Ectodermal cell (in vitro differentiated cells): ENCODE results near the gene VCPKMT. TPM values are rescaled to one million over a fixed set of nuclear protein-coding genes. Genes with fewer than 3 reads are reported as not detected.

Source experiments
- H3K27ac ChIP-seq: 2 replicates; pipeline ENCODE4 v1.7.0; 2013; ENCODE audit warnings: mild to moderate bottlenecking, low read depth, low read length; ENCODE audit not compliant: insufficient read depth, poor library complexity, severe bottlenecking
- H3K27me3 ChIP-seq: 2 replicates; pipeline ENCODE4 v1.7.0; 2013; ENCODE audit warnings: mild to moderate bottlenecking, low read length; ENCODE audit not compliant: insufficient read depth, control insufficient read depth, poor library complexity, severe bottlenecking
- H3K36me3 ChIP-seq: one replicate; pipeline ENCODE4 v1.7.0; 2013; ENCODE audit warnings: low read length; ENCODE audit not compliant: control insufficient read depth, insufficient read depth
- H3K4me1 ChIP-seq: one replicate; pipeline ENCODE4 v1.7.0; 2013; ENCODE audit warnings: low read length; ENCODE audit not compliant: control insufficient read depth, insufficient read depth
- H3K4me3 ChIP-seq: 2 replicates; pipeline ENCODE4 v1.7.0; 2013; ENCODE audit warnings: low read depth, low read length, control low read depth; ENCODE audit not compliant: insufficient read depth
- H3K9me3 ChIP-seq: 2 replicates; pipeline ENCODE4 v1.7.0; 2013; ENCODE audit warnings: mild to moderate bottlenecking, low read length, moderate library complexity; ENCODE audit not compliant: control insufficient read depth
- whole genome bisulfite sequencing, 2 experiments: methylation state at CpG; one replicate each; pipeline ENCODE4 v1.1.7; 2013; ENCODE audit warnings: missing lambda C conversion rate in 2 of 2; 5-methylcytosine and 5-hydroxymethylcytosine counted together
- polyA plus RNA-seq, 4 experiments: library from polyadenylated mRNA; stranded (reverse); fragments of 50-300 nt; gene quantifications; one replicate each; pipeline ENCODE4 v1.2.3, GENCODE V29; 2013

Gene VCPKMT
- 13.5 TPM for polyA plus RNA-seq (2013, experiment 1 of 4)
- polyA plus RNA-seq (2013, experiment 2 of 4) = 17.0 TPM
- 14.8 TPM for polyA plus RNA-seq (2013, experiment 3 of 4)
- polyA plus RNA-seq (2013, experiment 4 of 4) = 14.1 TPM

DNA sequence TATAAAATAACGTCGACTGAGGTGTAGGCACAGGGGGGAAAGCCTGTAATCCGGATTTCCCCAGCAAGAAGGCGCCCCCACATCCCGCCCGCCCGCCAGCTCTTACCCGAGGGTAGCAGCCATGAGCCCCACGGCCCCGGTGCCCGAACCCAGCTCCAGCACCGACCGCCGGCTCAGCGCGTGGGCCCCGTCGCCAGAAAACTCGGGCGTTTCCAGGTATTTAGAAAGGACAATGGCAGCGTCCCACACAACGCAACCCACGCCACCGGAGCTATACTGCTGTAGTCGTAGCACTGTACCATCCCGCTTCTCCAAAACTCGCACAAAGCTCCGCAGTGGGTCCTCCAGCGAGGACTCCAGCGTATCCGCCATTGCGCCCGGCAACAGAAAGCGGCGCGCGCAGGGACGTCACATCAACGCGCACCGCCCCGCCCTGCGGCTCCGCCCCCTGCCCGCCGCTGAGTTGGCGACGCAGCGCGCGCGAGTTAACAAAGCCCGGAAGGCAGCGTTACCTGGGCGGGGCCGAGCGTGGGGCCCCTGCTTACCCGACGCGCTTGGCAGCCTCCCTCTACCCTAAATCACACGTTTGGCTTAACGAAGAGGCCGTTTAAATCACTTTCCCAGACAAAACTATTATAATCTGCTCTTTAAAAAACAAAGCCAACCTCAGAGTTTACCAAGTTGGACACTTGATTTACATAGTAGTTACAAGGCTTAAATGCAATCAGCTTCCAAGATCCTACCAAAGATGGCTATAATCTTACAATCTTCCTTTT is at the start of gene VCPKMT:
Gene VCPKMT, minus strand, starts transcription at position 392 of the 776 bp plus-strand sequence. Its CDS starts 20 bp downstream, at position 372.
- Histone ChIP-seq H3K9me3 (no peaks in the 10 kb centered on the region), H3K4me3 (peak within 1 kb of the TSS; percentile 94), H3K36me3 (peaks cover 25% of the 10 kb centered on the region), H3K27ac (peak within 1 kb of the TSS; percentile 87), H3K4me1 (no peaks in the 10 kb centered on the region), H3K27me3 (no peaks in the 10 kb centered on the region)
- WGBS, 2 experiments = 0% methylated on average over 63 of the region's 63 CpGs

DNA sequence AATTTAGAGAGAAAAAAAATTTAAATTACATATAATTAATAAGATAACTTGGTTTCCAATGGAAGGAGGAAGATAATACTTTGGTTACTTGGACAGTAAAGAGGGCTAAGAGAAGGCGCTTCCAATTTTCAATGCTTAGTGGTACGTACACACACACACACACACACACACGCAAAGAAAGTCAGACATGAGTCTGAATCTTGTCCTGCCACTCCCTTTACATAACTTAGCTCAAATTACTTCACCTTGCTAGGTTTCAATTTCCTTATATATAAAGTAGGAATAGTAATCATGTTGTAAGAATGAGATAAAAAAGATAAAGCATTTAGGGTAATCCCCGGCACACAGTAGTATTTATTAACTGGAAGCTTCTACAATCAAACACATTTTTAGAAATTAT is 39.7 kb upstream of the VCPKMT start:
- H3K4me3 ChIP-seq = no peak overlapping the region
- no peaks in the 10 kb centered on the region for H3K9me3 ChIP-seq
- 80 to 93% methylated on average over 3 of the region's 4 CpGs for WGBS, 2 experiments
- peaks cover 7% of the 10 kb centered on the region for H3K36me3 ChIP-seq
- no peaks in the 10 kb centered on the region for H3K4me1 ChIP-seq
- H3K27me3 ChIP-seq = no peaks in the 10 kb centered on the region
- H3K27ac ChIP-seq = no peak overlapping the region

DNA sequence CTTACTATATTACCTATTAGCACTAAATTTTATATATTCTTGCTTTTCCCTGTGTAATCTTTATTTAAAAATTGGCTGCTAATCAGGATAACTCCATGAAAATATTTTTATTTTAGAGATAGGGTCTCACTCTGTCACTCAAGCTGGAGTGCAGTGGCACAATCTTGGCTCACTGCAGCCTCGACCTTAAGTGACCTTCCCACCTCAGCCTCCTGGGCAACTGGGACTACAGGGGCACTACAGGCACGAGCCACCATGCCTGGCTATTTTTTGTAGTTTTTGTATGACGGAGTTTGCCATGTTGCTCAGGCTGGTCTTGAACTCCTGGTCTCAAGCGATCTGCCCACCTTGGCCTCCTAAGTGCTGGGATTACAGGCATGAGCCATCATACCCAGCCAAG is 32.4 kb upstream of the VCPKMT start:
- H3K36me3 ChIP-seq = peaks cover 5% of the 10 kb centered on the region
- no peaks in the 10 kb centered on the region for H3K9me3 ChIP-seq
- no peaks in the 10 kb centered on the region for H3K27me3 ChIP-seq
- 88 to 92% methylated on average over 4 of the region's 4 CpGs for WGBS, 2 experiments
- no peaks in the 10 kb centered on the region for H3K4me1 ChIP-seq
- H3K4me3 ChIP-seq = no peak overlapping the region
- H3K27ac ChIP-seq = no peak overlapping the region

- no peak overlapping the region for H3K4me3 ChIP-seq
- H3K27me3 ChIP-seq = no peaks in the 10 kb centered on the region
- WGBS, 2 experiments = 47 to 61% methylated on average over 3 of the region's 3 CpGs
- no peak overlapping the region for H3K27ac ChIP-seq
- no peaks in the 10 kb centered on the region for H3K4me1 ChIP-seq
- no peaks in the 10 kb centered on the region for H3K9me3 ChIP-seq
- no peaks in the 10 kb centered on the region for H3K36me3 ChIP-seq
These were observed 22.8 kb upstream of the VCPKMT start for GRCh38 chr14:50139192-50139591.

DNA sequence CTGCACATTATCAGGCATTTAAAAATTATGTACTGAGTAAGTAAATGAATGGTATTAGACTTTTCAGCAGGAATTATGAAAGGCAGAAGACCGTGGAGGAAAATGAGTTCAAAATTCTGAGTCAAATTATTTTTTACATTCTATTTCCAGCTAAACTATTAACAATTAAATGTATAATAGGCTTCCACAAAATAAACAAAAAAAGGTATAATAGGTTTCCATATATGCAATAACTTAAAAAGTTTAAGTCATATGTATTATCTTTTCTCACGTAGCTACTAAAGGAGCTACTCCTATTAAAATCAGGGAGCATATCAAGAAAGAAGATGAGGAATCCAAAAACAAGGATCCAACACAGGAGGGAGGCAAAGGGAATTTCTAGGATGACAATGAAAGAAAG is 11.4 kb upstream of the VCPKMT start:
- H3K4me3 ChIP-seq = no peak overlapping the region
- H3K27ac ChIP-seq = no peak overlapping the region
- no peaks in the 10 kb centered on the region for H3K27me3 ChIP-seq
- WGBS, 2 experiments = 89% methylated on average over 1 of the region's 2 CpGs; no CpG with 5 or more reads in 1 of the 2 experiments
- H3K36me3 ChIP-seq = no peaks in the 10 kb centered on the region
- no peaks in the 10 kb centered on the region for H3K9me3 ChIP-seq
- H3K4me1 ChIP-seq = no peaks in the 10 kb centered on the region

- H3K27me3 ChIP-seq = no peaks in the 10 kb centered on the region
- no peaks in the 10 kb centered on the region for H3K36me3 ChIP-seq
- H3K9me3 ChIP-seq = no peaks in the 10 kb centered on the region
- H3K4me3 ChIP-seq = no peak overlapping the region
- no peaks in the 10 kb centered on the region for H3K4me1 ChIP-seq
- H3K27ac ChIP-seq = no peak overlapping the region
- WGBS, 2 experiments = 76 to 81% methylated on average over 3 of the region's 3 CpGs
These were observed 6.7 kb upstream of the VCPKMT start for GRCh38 chr14:50123062-50123461.

GRCh38 chr14:50122291-50122690 is 5.9 kb upstream of the VCPKMT start:
- no peaks in the 10 kb centered on the region for H3K4me1 ChIP-seq
- H3K9me3 ChIP-seq = no peaks in the 10 kb centered on the region
- H3K27me3 ChIP-seq = no peaks in the 10 kb centered on the region
- H3K27ac ChIP-seq = peak overlapping the region; percentile 2
- no peaks in the 10 kb centered on the region for H3K36me3 ChIP-seq
- H3K4me3 ChIP-seq = no peak overlapping the region
- 83 to 92% methylated on average over 5 to 6 of the region's 6 CpGs for WGBS, 2 experiments

- Histone ChIP-seq H3K36me3 (no peaks in the 10 kb centered on the region), H3K4me1 (no peaks in the 10 kb centered on the region), H3K27me3 (no peaks in the 10 kb centered on the region), H3K9me3 (no peaks in the 10 kb centered on the region), H3K4me3 (no peak overlapping the region), H3K27ac (no peak overlapping the region)
- WGBS, 2 experiments = 95 to 98% methylated on average over 5 of the region's 5 CpGs
These were observed 5.1 kb upstream of the VCPKMT start for GRCh38 chr14:50121486-50121885.

DNA sequence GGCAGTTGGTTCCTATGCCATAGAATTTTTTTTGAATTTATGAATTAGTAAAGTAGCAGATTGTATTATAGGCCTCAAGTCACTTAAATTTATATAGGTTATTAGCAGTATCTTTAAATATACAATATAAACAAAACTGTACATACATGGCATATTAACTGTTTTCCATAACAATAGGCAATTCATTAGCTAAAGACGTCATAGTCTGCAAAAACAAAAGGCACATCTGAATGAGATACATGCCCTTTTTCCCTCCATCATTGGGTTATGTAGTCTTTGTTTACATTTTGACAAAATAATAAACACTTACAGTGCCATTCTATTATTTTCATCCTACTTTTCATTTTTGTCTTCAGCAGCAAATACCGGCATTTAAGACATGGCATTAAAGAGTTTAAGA is 1.1 kb upstream of the VCPKMT start:
- peaks cover 15% of the 10 kb centered on the region for H3K36me3 ChIP-seq
- no peaks in the 10 kb centered on the region for H3K4me1 ChIP-seq
- H3K27ac ChIP-seq = no peak overlapping the region
- no peaks in the 10 kb centered on the region for H3K27me3 ChIP-seq
- no peaks in the 10 kb centered on the region for H3K9me3 ChIP-seq
- 91 to 92% methylated on average over 2 of the region's 2 CpGs for WGBS, 2 experiments
- no peak overlapping the region for H3K4me3 ChIP-seq

DNA sequence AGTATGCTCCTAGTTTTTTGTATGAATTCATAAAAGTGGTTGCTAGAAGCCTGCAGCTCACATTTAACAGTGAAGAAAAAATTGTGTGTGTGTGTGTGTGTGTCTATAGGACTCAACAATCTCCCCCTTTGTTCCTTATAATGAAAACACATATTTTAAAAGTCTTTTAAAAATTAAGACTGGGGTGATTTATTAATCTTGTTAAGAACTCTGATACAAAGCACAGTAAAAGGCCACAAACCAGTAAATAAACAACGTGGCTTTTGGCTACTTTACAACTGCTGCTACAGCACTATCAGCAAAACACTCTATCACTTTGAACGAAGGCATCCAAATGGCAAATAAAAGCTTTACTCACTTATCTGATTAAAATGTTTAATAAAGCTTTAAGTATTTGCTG is 594 bp upstream of the VCPKMT start:
- no peaks in the 10 kb centered on the region for H3K4me1 ChIP-seq
- peak overlapping the region; percentile 87 for H3K27ac ChIP-seq
- no peaks in the 10 kb centered on the region for H3K9me3 ChIP-seq
- peak overlapping the region; percentile 94 for H3K4me3 ChIP-seq
- H3K36me3 ChIP-seq = peaks cover 19% of the 10 kb centered on the region
- no peaks in the 10 kb centered on the region for H3K27me3 ChIP-seq
- WGBS, 2 experiments = 61 to 75% methylated on average over 2 of the region's 2 CpGs
